HepG2 (cell line): ENCODE results near the gene CERS4. TPM values are rescaled to one million over a fixed set of nuclear protein-coding genes. Genes with fewer than 3 reads are reported as not detected.
A peak's percentile ranks its signal among the peaks of the same experiment; 100 is the strongest.

Source experiments
- ADNP ChIP-seq: sonication (generic); formaldehyde crosslinking; IDR thresholded peaks from 2 replicates; pipeline ENCODE4 v1.4.0; 2020; ENCODE audit warnings: missing genetic modification reagents
- CAMTA2 ChIP-seq: sonication (generic); formaldehyde crosslinking; IDR thresholded peaks from 2 replicates; pipeline ENCODE4 v1.4.0; 2020; ENCODE audit warnings: mild to moderate bottlenecking, missing genetic modification reagents, borderline replicate concordance
- CBX5 ChIP-seq: sonication (generic); formaldehyde crosslinking; IDR thresholded peaks from 2 replicates; pipeline ENCODE4 v1.4.0; 2020; ENCODE audit warnings: missing genetic modification reagents, borderline replicate concordance
- CREB1 ChIP-seq, 2 experiments: fragments of 450-650 bp in 1 of 2; IDR thresholded peaks; 2 replicates each; pipeline ENCODE4 v1.6.1; 2016 to 2017; ENCODE audit warnings: control low read depth in 1 of 2, mild to moderate bottlenecking in 1 of 2, missing compliant biosample characterization in 1 of 2, missing genetic modification characterization in 1 of 2
- EZH2 ChIP-seq: conservative IDR thresholded peaks from 2 replicates; pipeline ENCODE4 v1.6.1; 2012; ENCODE audit warnings: mild to moderate bottlenecking, low read depth, low read length, moderate library complexity
- KDM2A ChIP-seq: sonication (generic); formaldehyde crosslinking; IDR thresholded peaks from 2 replicates; pipeline ENCODE4 v1.4.0; 2020; ENCODE audit warnings: low read depth, missing genetic modification reagents, borderline replicate concordance
- MAFK ChIP-seq, 2 experiments: IDR thresholded peaks in 1 of 2; conservative IDR thresholded peaks in 1 of 2; 2 replicates each; pipeline ENCODE4 v1.6.1; 2011; ENCODE audit warnings: improper control_type of control experiment in 2 of 2, low read length in 2 of 2
- MIER3 ChIP-seq: IDR thresholded peaks from 2 replicates; pipeline ENCODE4 v1.6.1; 2016; ENCODE audit warnings: missing compliant biosample characterization, borderline replicate concordance
- MIXL1 ChIP-seq: IDR thresholded peaks from 2 replicates; pipeline ENCODE4 v1.6.1; 2016
- NFATC3 ChIP-seq: sonication (generic); formaldehyde crosslinking; IDR thresholded peaks from 2 replicates; pipeline ENCODE4 v1.5.1; 2020; ENCODE audit warnings: mild to moderate bottlenecking, missing genetic modification reagents
- NFKBIZ ChIP-seq: IDR thresholded peaks from 2 replicates; pipeline ENCODE4 v1.6.1; 2018; ENCODE audit warnings: missing genetic modification reagents, missing compliant biosample characterization
- PCBP1 ChIP-seq: fragments of 200-400 bp; formaldehyde crosslinking; IDR thresholded peaks from 2 replicates; pipeline ENCODE4 v1.6.1; 2017; ENCODE audit warnings: mild to moderate bottlenecking, low read depth, low read length, borderline replicate concordance
- POLR2AphosphoS5 ChIP-seq: IDR thresholded peaks from 2 replicates; pipeline ENCODE4 v1.6.1; 2012; ENCODE audit warnings: low read depth, low read length
- POLR2G ChIP-seq: fragments of 200-400 bp; formaldehyde crosslinking; IDR thresholded peaks from 2 replicates; pipeline ENCODE4 v1.6.1; 2018; ENCODE audit warnings: mild to moderate bottlenecking, low read depth, low read length, moderate library complexity
- PRPF4 ChIP-seq: fragments of 200-400 bp; formaldehyde crosslinking; IDR thresholded peaks from 2 replicates; pipeline ENCODE4 v1.6.1; 2016; ENCODE audit warnings: low read length, low read depth; ENCODE audit not compliant: poor library complexity, severe bottlenecking
- SNRNP70 ChIP-seq: fragments of 200-400 bp; formaldehyde crosslinking; IDR thresholded peaks from 2 replicates; pipeline ENCODE4 v1.6.1; 2017; ENCODE audit warnings: mild to moderate bottlenecking, low read depth, low read length, moderate library complexity
- TARDBP ChIP-seq: sonication (generic); formaldehyde crosslinking; IDR thresholded peaks from 2 replicates; pipeline ENCODE4 v1.8.0; 2022; ENCODE audit warnings: mild to moderate bottlenecking, missing genetic modification reagents
- TCF12 ChIP-seq, 2 experiments: fragments of 450-650 bp in 1 of 2; sonication (generic) in 1 of 2; formaldehyde crosslinking in 1 of 2; IDR thresholded peaks; 2 replicates each; pipeline versions ENCODE4 v1.6.1 to v1.8.0; 2017 to 2022; ENCODE audit warnings: antibody characterized with exemption in 1 of 2, mild to moderate bottlenecking in 1 of 2, missing genetic modification reagents in 1 of 2, moderate library complexity in 1 of 2
- ZNF652 ChIP-seq: IDR thresholded peaks from 2 replicates; pipeline ENCODE4 v1.6.1; 2016; ENCODE audit warnings: low read depth, borderline replicate concordance
- ZNF720 ChIP-seq: sonication (generic); formaldehyde crosslinking; IDR thresholded peaks from 2 replicates; pipeline ENCODE4 v1.4.0; 2020; ENCODE audit warnings: missing genetic modification reagents
- ZNF724P ChIP-seq: sonication (generic); formaldehyde crosslinking; IDR thresholded peaks from 2 replicates; pipeline ENCODE4 v1.8.0; 2022; ENCODE audit warnings: missing genetic modification reagents, borderline replicate concordance
- polyA plus RNA-seq, 8 experiments: library from polyadenylated mRNA; depleted of rRNA in 3 of 8; stranded (reverse) in 7 of 8; unstranded in 1 of 8; fragments of >200 nt; fragmentation: Illumina TruSeq in 4 of 8; extraction: Trizol in 4 of 8; gene quantifications; 2 replicates each; pipeline versions ENCODE4 v1.2.1 to v1.2.3, GENCODE V29; 2011 to 2016; ENCODE audit warnings: low read depth in 4 of 8, missing spikeins in 1 of 8, mixed read lengths in 1 of 8; ENCODE audit not compliant: insufficient read depth in 1 of 8
- total RNA-seq, 5 experiments: library from RNA; depleted of rRNA; stranded (reverse); fragments of >200 nt; fragmentation: Illumina TruSeq; extraction: Trizol; gene quantifications; 2 replicates each; pipeline ENCODE4 v1.2.3, GENCODE V29; 2016; ENCODE audit warnings: low read depth in 1 of 5
- TF ChIP-seq, protein P1 (sequence below): sonication (generic); formaldehyde crosslinking; IDR thresholded peaks from 2 replicates; pipeline ENCODE4 v1.4.0; 2020; ENCODE audit warnings: missing genetic modification reagents, mild to moderate bottlenecking, borderline replicate concordance
- TF ChIP-seq, protein P2 (sequence below): sonication (generic); formaldehyde crosslinking; IDR thresholded peaks from 2 replicates; pipeline ENCODE4 v1.9.0; 2021; ENCODE audit warnings: missing genetic modification reagents, mild to moderate bottlenecking, borderline replicate concordance
- TF ChIP-seq, protein P3 (sequence below): IDR thresholded peaks from 2 replicates; pipeline ENCODE4 v1.6.1; 2016; ENCODE audit warnings: mild to moderate bottlenecking, missing biosample characterization, missing genetic modification reagents
- TF ChIP-seq, protein P4 (sequence below): IDR thresholded peaks from 2 replicates; pipeline ENCODE4 v1.6.1; 2012; ENCODE audit warnings: low read depth, low read length, improper control_type of control experiment

CERS4 gene
- total and polyA plus RNA-seq, 2 of the 13 experiments (the other 11 are each of a cell fraction or from before 2014, with no cell fraction given) = 74.7 to 83.5 TPM

DNA sequence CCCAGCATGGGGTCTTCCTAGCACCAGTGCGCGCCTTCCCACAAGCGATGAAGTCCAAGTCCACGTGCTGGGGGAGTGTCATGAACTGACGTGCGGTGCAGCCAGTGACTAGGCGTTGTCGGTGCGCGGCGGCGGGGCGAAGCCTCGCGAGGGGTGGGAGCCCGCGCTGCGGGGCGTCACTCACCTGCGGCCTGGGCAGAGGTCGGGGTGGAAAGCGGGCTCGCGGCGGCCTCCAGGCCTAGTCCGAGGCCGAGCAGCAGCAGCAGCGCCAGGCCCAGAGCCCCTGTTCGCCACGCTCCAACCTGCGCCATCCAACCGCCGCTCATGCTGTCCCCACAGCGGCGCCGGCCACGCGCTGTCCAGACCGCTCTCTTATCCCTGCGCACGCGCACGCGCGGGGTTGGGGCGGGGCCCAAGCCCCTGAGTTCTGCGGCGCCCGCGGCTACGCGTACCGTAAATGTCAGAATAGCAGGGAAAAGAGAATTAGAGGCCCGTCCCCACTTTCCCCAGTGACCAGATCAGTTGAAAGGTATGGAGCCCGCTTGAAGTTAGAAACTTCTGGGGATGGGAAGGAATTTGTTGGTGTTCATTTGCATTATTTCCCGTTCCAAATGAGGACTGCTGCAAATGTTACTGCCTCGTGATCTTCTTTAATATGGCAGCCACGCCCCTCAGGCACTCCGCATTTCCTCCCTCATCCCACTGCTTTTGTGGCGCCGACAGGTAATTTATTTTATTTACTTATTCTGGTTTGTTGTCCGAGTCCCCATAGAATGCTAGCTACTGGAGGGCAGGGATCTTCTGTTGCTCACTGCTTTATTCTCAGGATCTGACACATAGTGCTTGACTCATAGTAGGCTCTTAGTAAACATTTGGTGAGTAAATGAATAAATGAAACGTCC is 99.0 kb downstream of the CERS4 start, which contains the start of gene CD320 (continued):
- TF ChIP-seq ADNP (CRISPR knock-in tag) (peak; percentile 26; the same call in 1 of the 2 replicates), TCF12 (IDR thresholded peaks at IDR 0.05) (no peak), TCF12 (CRISPR knock-in tag; IDR thresholded peaks at IDR 0.05) (peak; percentile 63; the same call in 1 of the 2 replicates), NFATC3 (CRISPR knock-in tag) (no peak), MIXL1 (CRISPR knock-in tag) (0 out of 2 replicates have a peak, but pooled peaks have one; percentile 11), POLR2AphosphoS5 (peak; percentile 81), CAMTA2 (CRISPR knock-in tag) (peak; percentile 91; the same call in 1 of the 2 replicates), PRPF4 (no peak), NFKBIZ (no peak), CREB1 (IDR thresholded peaks at IDR 0.05) (peak; percentile 85), CREB1 (CRISPR knock-in tag; IDR thresholded peaks at IDR 0.05) (no peak), POLR2G (peak; percentile 94), MIER3 (no peak), CBX5 (CRISPR knock-in tag) (no peak), ZNF724P (CRISPR knock-in tag) (peak; percentile 90), KDM2A (CRISPR knock-in tag) (peak; percentile 99), PCBP1 (0 out of 2 replicates have a peak, but pooled peaks have one; percentile 36), ZNF652 (CRISPR knock-in tag) (no peak; the same call in 1 of the 2 replicates), SNRNP70 (no peak), EZH2 (no peak), MAFK (conservative IDR thresholded peaks at IDR 0.05 in 1 of 2, IDR thresholded peaks at IDR 0.05 in 1 of 2; ENCODE audit: low read length in 2 of 2) (no peak), TARDBP (CRISPR knock-in tag) (peak; percentile 85), ZNF720 (CRISPR knock-in tag) (no peak)
- TF ChIP-seq, protein P1, sequence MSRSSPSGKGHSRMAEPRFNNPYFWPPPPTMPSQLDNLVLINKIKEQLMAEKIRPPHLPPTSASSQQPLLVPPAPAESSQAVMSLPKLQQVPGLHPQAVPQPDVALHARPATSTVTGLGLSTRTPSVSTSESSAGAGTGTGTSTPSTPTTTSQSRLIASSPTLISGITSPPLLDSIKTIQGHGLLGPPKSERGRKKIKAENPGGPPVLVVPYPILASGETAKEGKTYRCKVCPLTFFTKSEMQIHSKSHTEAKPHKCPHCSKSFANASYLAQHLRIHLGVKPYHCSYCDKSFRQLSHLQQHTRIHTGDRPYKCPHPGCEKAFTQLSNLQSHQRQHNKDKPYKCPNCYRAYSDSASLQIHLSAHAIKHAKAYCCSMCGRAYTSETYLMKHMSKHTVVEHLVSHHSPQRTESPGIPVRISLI (CRISPR knock-in tag) = peak; percentile 50; the same call in 1 of the 2 replicates
- TF ChIP-seq, protein P2, sequence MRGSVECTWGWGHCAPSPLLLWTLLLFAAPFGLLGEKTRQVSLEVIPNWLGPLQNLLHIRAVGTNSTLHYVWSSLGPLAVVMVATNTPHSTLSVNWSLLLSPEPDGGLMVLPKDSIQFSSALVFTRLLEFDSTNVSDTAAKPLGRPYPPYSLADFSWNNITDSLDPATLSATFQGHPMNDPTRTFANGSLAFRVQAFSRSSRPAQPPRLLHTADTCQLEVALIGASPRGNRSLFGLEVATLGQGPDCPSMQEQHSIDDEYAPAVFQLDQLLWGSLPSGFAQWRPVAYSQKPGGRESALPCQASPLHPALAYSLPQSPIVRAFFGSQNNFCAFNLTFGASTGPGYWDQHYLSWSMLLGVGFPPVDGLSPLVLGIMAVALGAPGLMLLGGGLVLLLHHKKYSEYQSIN (CRISPR knock-in tag) = no peak
- TF ChIP-seq, protein P3, sequence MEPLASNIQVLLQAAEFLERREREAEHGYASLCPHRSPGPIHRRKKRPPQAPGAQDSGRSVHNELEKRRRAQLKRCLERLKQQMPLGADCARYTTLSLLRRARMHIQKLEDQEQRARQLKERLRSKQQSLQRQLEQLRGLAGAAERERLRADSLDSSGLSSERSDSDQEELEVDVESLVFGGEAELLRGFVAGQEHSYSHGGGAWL (CRISPR knock-in tag) = peak; percentile 99
- TF ChIP-seq, protein P4, sequence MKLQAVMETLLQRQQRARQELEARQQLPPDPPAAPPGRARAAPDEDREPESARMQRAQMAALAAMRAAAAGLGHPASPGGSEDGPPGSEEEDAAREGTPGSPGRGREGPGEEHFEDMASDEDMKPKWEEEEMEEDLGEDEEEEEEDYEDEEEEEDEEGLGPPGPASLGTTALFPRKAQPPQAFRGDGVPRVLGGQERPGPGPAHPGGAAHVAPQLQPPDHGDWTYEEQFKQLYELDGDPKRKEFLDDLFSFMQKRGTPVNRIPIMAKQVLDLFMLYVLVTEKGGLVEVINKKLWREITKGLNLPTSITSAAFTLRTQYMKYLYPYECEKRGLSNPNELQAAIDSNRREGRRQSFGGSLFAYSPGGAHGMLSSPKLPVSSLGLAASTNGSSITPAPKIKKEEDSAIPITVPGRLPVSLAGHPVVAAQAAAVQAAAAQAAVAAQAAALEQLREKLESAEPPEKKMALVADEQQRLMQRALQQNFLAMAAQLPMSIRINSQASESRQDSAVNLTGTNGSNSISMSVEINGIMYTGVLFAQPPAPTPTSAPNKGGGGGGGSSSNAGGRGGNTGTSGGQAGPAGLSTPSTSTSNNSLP = no peak; the same call in 1 of the 2 replicates
